LNCAP (cell line): ENCODE results near the gene FAM174C.

Experiments used
- CTCF ChIP-seq: fragments of 450-650 bp; IDR thresholded peaks from 2 replicates; pipeline ENCODE4 v1.5.1; 2017; ENCODE audit warnings: mild to moderate bottlenecking

The FAM174C gene

GRCh38 chr19:1278713-1279660, 3.7 kb downstream of the FAM174C start:
- TF ChIP-seq CTCF, result no peak

DNA sequence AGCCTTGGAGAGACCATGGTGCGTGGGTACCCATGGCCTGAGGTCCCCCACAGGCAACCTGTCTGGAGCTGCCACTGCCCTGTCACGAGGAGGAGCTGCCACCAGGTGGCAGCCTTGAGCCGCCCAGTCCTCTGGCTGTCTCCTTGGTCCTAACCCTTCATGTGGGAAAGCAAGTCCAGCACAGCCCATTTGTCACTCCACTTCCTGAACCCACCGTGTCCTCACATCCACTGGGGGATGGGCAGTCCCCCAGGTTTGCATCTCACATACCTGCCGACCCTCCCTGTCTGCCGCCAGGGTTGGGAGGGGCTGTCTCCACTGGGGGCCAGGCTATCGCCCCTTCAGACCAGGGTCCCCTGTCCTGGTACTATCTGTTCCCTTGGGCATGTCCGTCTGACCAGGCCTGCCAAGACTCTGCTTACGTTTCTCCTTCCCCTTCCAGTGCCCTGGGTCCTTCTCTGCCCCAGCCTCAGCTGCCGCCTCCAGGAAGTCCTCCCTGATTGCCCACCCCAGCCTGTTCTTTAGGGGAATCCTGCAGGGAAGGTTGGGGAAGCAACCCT, 4.5 kb downstream of the FAM174C start:
- peak; percentile 97 for TF ChIP-seq CTCF

GRCh38 chr19:1280636-1281568, 5.6 kb downstream of the FAM174C start:
- no peak for TF ChIP-seq CTCF

DNA sequence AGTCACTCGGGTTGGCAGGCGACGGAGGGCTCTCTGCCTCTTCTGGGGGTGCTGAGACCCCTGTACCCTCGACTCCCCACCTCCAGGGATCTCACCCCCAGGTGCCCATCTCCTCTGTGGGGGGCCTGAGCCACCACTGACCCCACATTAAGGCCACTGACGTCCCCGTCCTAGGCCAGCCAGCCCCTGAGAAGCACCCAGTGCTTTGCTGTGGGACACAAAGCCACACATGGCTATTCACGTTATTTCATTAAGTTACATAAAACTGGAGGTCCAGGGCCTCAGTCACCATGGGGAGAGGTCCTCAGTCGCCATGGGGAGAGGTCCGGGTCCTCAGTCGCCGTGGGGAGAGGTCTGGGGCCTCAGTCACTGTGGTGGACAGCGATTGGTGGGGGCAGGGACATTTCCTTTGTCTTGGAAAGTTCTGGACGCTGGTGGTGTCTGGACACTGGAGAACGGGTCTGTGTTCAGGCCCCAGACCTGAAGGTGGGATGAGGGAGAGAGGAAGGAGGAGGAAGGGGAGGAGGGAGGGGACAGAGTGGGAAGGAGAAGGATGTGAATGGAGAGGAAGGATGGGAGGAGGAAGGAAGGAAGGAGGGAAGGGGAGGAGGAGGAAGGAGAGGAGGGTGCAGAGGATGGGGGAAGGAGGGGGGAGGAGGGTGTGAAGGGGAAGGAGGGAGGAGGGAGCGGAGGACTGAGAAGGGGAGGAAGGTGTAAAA, 6.4 kb downstream of the FAM174C start:
- TF ChIP-seq CTCF, result no peak

DNA sequence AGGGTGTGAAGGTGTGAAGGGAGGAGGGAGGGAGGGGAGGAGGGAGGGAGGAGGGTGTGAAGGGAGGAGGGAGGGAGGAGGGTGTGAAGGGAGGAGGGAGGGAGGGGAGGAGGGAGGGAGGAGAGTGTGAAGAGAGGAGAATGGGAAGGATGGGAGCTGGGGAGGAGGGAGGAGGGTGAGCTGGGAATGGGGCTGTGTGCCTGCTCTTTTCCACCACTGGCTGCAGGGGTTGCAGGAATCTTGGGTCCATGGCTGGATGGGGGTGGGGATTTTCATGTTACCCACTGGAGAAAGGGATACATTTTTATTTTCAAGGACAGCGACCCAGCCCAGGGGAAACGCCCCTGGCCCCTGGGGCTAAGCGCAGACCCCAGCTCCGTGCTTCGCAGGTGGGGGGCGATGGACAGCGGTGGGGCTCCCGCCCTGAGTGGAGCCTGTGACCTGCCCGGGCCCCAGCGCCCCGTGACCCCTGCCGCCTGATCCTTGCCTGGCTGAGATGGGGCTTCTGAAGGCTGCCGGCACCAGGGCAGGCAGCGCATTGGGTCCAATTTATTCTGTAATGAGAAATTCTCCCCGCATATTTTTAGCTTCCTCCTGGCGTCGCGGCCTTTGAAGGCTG, 7.4 kb downstream of the FAM174C start:
- no peak for TF ChIP-seq CTCF

GRCh38 chr19:1283207-1283916, 8.0 kb downstream of the FAM174C start:
- TF ChIP-seq CTCF, result no peak
